ENCODE data around the gene REEP5. TPM values are rescaled to one million over a fixed set of nuclear protein-coding genes. Genes with fewer than 3 reads are reported as not detected.

REEP5 gene
- total RNA-seq, 1 experiment from 2014 or later = 46.2 TPM

- no peak overlapping the region for H3K4ac ChIP-seq (ENCODE audit: low read depth, low read length)
- WGBS (ENCODE audit: extremely low coverage, insufficient read length, low lambda C conversion rate) = no CpG with 5 or more reads among the region's 2 CpGs
- H3K27me3 Mint-ChIP-seq (ENCODE audit: low read depth) = no peaks in the 10 kb centered on the region; the same call in 1 of the 2 replicates
Measured at GRCh38 chr5:112849912-112850311, 72.1 kb downstream of the REEP5 start.

More at GRCh38 chr5:112849912-112850311, 72.1 kb downstream of the REEP5 start:
- no peak overlapping the region for H3K9ac ChIP-seq (ENCODE audit: extremely low read depth, insufficient read length, low read length)
- no peaks in the 10 kb centered on the region; a peak in 1 of 5 replicates for H3K9me3 Mint-ChIP-seq
- no peak overlapping the region for H3K23ac ChIP-seq (ENCODE audit: insufficient read length, low read depth, low read length)
- TF ChIP-seq CTCF (conservative IDR thresholded peaks at IDR 0.05) = no peak
- H4K20me1 ChIP-seq (ENCODE audit: control insufficient read depth, insufficient read depth, insufficient read length) = no peaks in the 10 kb centered on the region
- no peaks in the 10 kb centered on the region for H3K79me1 ChIP-seq (ENCODE audit: insufficient read depth, low read depth, low read length, poor library complexity, severe bottlenecking)
- no peaks in the 10 kb centered on the region for H3K9me3 ChIP-seq (ENCODE audit: control insufficient read depth, low read depth, low read length)
- H2AFZ ChIP-seq (ENCODE audit: low read length) = no peak overlapping the region
- no peak overlapping the region for H3K14ac ChIP-seq (ENCODE audit: insufficient read depth, low read length)
- H3K18ac ChIP-seq (ENCODE audit: insufficient read length, low read depth, low read length) = no peak overlapping the region
- DNase-seq = no peak
- H3K79me2 ChIP-seq (ENCODE audit: insufficient read depth, low read length) = no peaks in the 10 kb centered on the region
- no peak overlapping the region for H3K27ac ChIP-seq (ENCODE audit: insufficient read length, low read depth, low read length)
- no peak overlapping the region for H3K56ac ChIP-seq (ENCODE audit: insufficient read length, low read depth, low read length)
- H2BK5ac ChIP-seq (ENCODE audit: insufficient read length, low read length) = no peak overlapping the region
- H3K4me3 Mint-ChIP-seq = no peak overlapping the region
- no peaks in the 10 kb centered on the region for H3K27me3 ChIP-seq (ENCODE audit: insufficient read depth, low read length)
- H3K4me1 ChIP-seq (ENCODE audit: insufficient read depth, low read length) = peaks cover 8% of the 10 kb centered on the region
- no peak overlapping the region for H2AK5ac ChIP-seq (ENCODE audit: insufficient read length, low read length)
- no peak overlapping the region for H3K27ac Mint-ChIP-seq
- H2BK20ac ChIP-seq (ENCODE audit: low read depth, low read length, poor library complexity, severe bottlenecking) = no peak overlapping the region
- H3K23me2 ChIP-seq (ENCODE audit: insufficient read length, low read depth, low read length, poor library complexity, severe bottlenecking) = no peaks in the 10 kb centered on the region
- H3T11ph ChIP-seq (ENCODE audit: low read length) = no peak overlapping the region
- no peak overlapping the region for H3K4me2 ChIP-seq (ENCODE audit: insufficient read depth, insufficient read length, low read length)
- no peak overlapping the region for H2BK15ac ChIP-seq (ENCODE audit: low read depth, low read length)
- no peak overlapping the region for H2BK120ac ChIP-seq (ENCODE audit: low read depth, low read length, poor library complexity, severe bottlenecking)
- H3K4me1 Mint-ChIP-seq = peaks cover 14 to 19% of the 10 kb centered on the region in 2 experiments
- no peak overlapping the region for H4K5ac ChIP-seq (ENCODE audit: insufficient read length, low read depth, low read length)
- H3K36me3 Mint-ChIP-seq (ENCODE audit: insufficient read depth in 1 of 3, low read depth in 3 of 3) = no peaks in the 10 kb centered on the region
- no peak overlapping the region for H4K8ac ChIP-seq (replicated peaks; ENCODE audit: insufficient read length, low read depth, low read length)
- H2BK12ac ChIP-seq (ENCODE audit: insufficient read length, low read depth, low read length) = no peak overlapping the region
- no peak overlapping the region for H4K91ac ChIP-seq (ENCODE audit: insufficient read length, low read depth, low read length)
